ENCODE data around the gene CACNG1. TPM values are rescaled to one million over a fixed set of nuclear protein-coding genes. Genes with fewer than 3 reads are reported as not detected.

CACNG1 gene
- total RNA-seq, 1 experiment from 2014 or later, result not detected

- H3K9me3 ChIP-seq (ENCODE audit: control insufficient read depth, low read depth, low read length), result no peaks in the 10 kb centered on the region
- H2BK5ac ChIP-seq (ENCODE audit: insufficient read length, low read length), result no peak overlapping the region
- no peaks in the 10 kb centered on the region for H3K79me2 ChIP-seq (ENCODE audit: insufficient read depth, low read length)
- H3K18ac ChIP-seq (ENCODE audit: insufficient read length, low read depth, low read length), result no peak overlapping the region
- no peak for TF ChIP-seq CTCF (conservative IDR thresholded peaks at IDR 0.05)
- H2BK15ac ChIP-seq (ENCODE audit: low read depth, low read length), result no peak overlapping the region
- Mint-ChIP-seq H3K9me3 (peaks cover 22 to 24% of the 10 kb centered on the region in 2 experiments), H3K27me3 (ENCODE audit: low read depth) (peaks cover 2% of the 10 kb centered on the region), H3K4me3 (no peak overlapping the region), H3K27ac (no peak overlapping the region), H3K4me1 (peaks cover 0 to 3% of the 10 kb centered on the region in 2 experiments; a peak in 2 of 4 replicates), H3K36me3 (ENCODE audit: insufficient read depth in 1 of 3, low read depth in 3 of 3) (peaks cover 0 to 14% (median 8%) of the 10 kb centered on the region in 3 experiments; a peak in 4 of 7 replicates)
- no peak overlapping the region for H3T11ph ChIP-seq (ENCODE audit: low read length)
- no peak overlapping the region for H2BK20ac ChIP-seq (ENCODE audit: low read depth, low read length, poor library complexity, severe bottlenecking)
- H3K27me3 ChIP-seq (ENCODE audit: insufficient read depth, low read length), result no peaks in the 10 kb centered on the region
- H3K23ac ChIP-seq (ENCODE audit: insufficient read length, low read depth, low read length), result no peak overlapping the region
- no peak overlapping the region for H4K8ac ChIP-seq (replicated peaks; ENCODE audit: insufficient read length, low read depth, low read length)
- no CpG with 5 or more reads among the region's 1 CpG for WGBS (ENCODE audit: extremely low coverage, insufficient read length, low lambda C conversion rate)
- no peaks in the 10 kb centered on the region for H3K23me2 ChIP-seq (ENCODE audit: insufficient read length, low read depth, low read length, poor library complexity, severe bottlenecking)
- no peak overlapping the region for H3K4me2 ChIP-seq (ENCODE audit: insufficient read depth, insufficient read length, low read length)
- DNase-seq, result no peak
- no peak overlapping the region for H4K5ac ChIP-seq (ENCODE audit: insufficient read length, low read depth, low read length)
- H3K14ac ChIP-seq (ENCODE audit: insufficient read depth, low read length), result no peak overlapping the region
- no peaks in the 10 kb centered on the region for H4K20me1 ChIP-seq (ENCODE audit: control insufficient read depth, insufficient read depth, insufficient read length)
- H4K91ac ChIP-seq (ENCODE audit: insufficient read length, low read depth, low read length), result no peak overlapping the region
- no peak overlapping the region for H3K56ac ChIP-seq (ENCODE audit: insufficient read length, low read depth, low read length)
- no peaks in the 10 kb centered on the region for H3K79me1 ChIP-seq (ENCODE audit: insufficient read depth, low read depth, low read length, poor library complexity, severe bottlenecking)
- H2AFZ ChIP-seq (ENCODE audit: low read length), result no peak overlapping the region
- no peak overlapping the region for H3K27ac ChIP-seq (ENCODE audit: insufficient read length, low read depth, low read length)
- no peaks in the 10 kb centered on the region for H3K4me1 ChIP-seq (ENCODE audit: insufficient read depth, low read length)
- H3K4ac ChIP-seq (ENCODE audit: low read depth, low read length), result no peak overlapping the region
- no peak overlapping the region for H2BK120ac ChIP-seq (ENCODE audit: low read depth, low read length, poor library complexity, severe bottlenecking)
- no peak overlapping the region for H2BK12ac ChIP-seq (ENCODE audit: insufficient read length, low read depth, low read length)
- no peak overlapping the region for H3K9ac ChIP-seq (ENCODE audit: extremely low read depth, insufficient read length, low read length)
- H2AK5ac ChIP-seq (ENCODE audit: insufficient read length, low read length), result no peak overlapping the region
Observed at GRCh38 chr17:67047382-67047781, 3.0 kb downstream of the CACNG1 start.

All from H9 (cell line).